GM06990 (cell line): ENCODE data around the gene GULP1.

Experiments used
- DNase-seq: peaks from one replicate; pipeline ENCODE4 v3.0.0-alpha.2; 2011; ENCODE audit not compliant: insufficient read length; ENCODE audit errors: extremely low read depth
- H3K27me3 ChIP-seq: replicated peaks from 2 replicates; pipeline ENCODE4 v1.6.0; 2011; ENCODE audit warnings: low read length; ENCODE audit not compliant: control insufficient read depth, insufficient read depth
- H3K36me3 ChIP-seq: 2 replicates; pipeline ENCODE4 v1.5.1; 2011; ENCODE audit warnings: low read length; ENCODE audit not compliant: control insufficient read depth, insufficient read depth
- H3K4me3 ChIP-seq: replicated peaks from 2 replicates; pipeline ENCODE4 v1.5.1; 2011; ENCODE audit warnings: low read depth, mild to moderate bottlenecking, control low read depth, low read length
- CTCF ChIP-seq: IDR thresholded peaks from 2 replicates; pipeline ENCODE4 v1.5.1; 2011; ENCODE audit warnings: low read length, control low read depth, mild to moderate bottlenecking, inconsistent platforms; ENCODE audit not compliant: insufficient read depth, poor library complexity, severe bottlenecking

The GULP1 gene

GRCh38 chr2:188394931-188395472 lies 103.3 kb downstream of the GULP1 start:
- no peak for TF ChIP-seq CTCF
- no peaks in the 10 kb centered on the region for H3K36me3 ChIP-seq
- H3K27me3 ChIP-seq, result no peaks in the 10 kb centered on the region; the same call in 1 of the 2 replicates
- no peak for DNase-seq
- H3K4me3 ChIP-seq, result no peak overlapping the region

- no peaks in the 10 kb centered on the region; the same call in 1 of the 2 replicates for H3K27me3 ChIP-seq
- no peaks in the 10 kb centered on the region for H3K36me3 ChIP-seq
- DNase-seq, result no peak
- peak; percentile 28 for TF ChIP-seq CTCF
- no peak overlapping the region for H3K4me3 ChIP-seq
These were observed 104.4 kb downstream of the GULP1 start for GRCh38 chr2:188395903-188396689.

DNA sequence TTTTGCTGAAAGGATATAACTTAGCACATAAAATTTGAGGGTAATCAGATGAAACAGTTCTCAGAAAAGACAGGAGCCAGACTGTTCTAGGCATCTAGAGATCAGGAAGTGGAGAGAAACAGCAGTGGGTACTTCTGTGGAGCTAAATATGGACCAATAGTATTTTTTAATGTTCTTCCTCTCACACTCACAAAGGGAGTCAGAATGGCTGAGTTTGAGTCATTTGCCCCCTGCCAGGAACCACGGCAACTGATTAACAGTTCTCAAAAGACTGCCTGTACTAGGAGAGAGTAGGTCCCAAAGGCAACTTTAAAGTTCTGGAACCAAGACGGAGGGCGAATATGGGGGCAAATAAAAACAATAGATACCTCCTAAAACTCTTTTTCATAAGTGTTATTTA lies 107.5 kb downstream of the GULP1 start:
- Histone ChIP-seq H3K27me3 (no peaks in the 10 kb centered on the region; the same call in 1 of the 2 replicates), H3K36me3 (no peaks in the 10 kb centered on the region), H3K4me3 (no peak overlapping the region)
- no peak for TF ChIP-seq CTCF
- no peak for DNase-seq

DNA sequence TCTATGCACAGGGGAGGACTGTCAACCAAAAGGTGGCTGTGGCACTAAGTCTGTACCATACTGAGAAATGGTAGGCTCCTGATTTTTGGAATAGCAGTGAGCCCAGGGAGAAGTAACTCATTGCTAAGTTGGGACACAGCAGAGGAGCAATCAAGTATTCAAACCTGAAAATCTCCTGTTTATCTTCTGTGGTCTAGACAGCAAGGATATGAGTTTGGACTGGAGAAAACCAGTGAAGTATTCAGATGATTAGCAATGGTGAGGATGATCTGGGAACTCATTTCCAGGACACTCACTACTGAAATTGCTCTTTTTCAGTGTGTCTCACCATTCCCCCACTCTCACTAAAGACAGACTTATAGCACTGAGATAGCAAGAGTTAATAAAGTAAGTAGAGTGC lies 112.0 kb downstream of the GULP1 start:
- no peak for TF ChIP-seq CTCF
- Histone ChIP-seq H3K36me3 (no peaks in the 10 kb centered on the region), H3K27me3 (no peaks in the 10 kb centered on the region; the same call in 1 of the 2 replicates), H3K4me3 (no peak overlapping the region)
- DNase-seq, result no peak

- Histone ChIP-seq H3K4me3 (no peak overlapping the region), H3K27me3 (no peaks in the 10 kb centered on the region; the same call in 1 of the 2 replicates), H3K36me3 (no peaks in the 10 kb centered on the region)
- no peak for TF ChIP-seq CTCF
- DNase-seq, result no peak
These were observed 112.8 kb downstream of the GULP1 start for GRCh38 chr2:188404341-188405004.
